NK-92 (cell line): ENCODE results near the gene SCMH1.

Source experiments
- DNase-seq: peaks from one replicate; lab custom pipeline; 2025; ENCODE audit not compliant: unreplicated experiment; lab: John Stamatoyannopoulos, UW

The SCMH1 gene

GRCh38 chr1:41013024-41013423, 229.1 kb downstream of the SCMH1 start:
- DNase-seq = no peak

- DNase-seq = no peak
Measured at GRCh38 chr1:41010345-41010744, 231.8 kb downstream of the SCMH1 start.

DNA sequence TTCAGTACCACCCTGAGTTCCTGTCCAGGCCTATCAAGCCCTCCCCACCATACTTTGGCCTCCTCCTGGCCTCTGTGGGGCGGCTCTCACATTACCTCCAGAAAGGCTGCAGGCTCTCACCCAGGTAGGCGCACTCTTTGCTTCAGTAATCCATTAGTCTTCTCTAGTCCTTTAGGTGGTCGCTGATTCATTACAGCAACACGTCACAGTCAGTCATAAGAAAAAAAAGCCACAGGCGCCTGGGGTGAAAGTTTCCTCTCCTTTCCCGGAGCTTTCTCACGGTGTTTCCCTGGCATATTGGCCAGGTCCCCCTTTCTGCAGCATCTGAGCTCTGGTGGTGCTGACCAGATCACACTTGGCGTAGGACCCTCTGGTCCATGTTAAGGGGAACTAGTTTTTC, 232.6 kb downstream of the SCMH1 start:
- no peak for DNase-seq

- DNase-seq = no peak
Measured at GRCh38 chr1:41006942-41007865, 234.9 kb downstream of the SCMH1 start.

GRCh38 chr1:41005876-41006275, 236.2 kb downstream of the SCMH1 start:
- DNase-seq = no peak

- DNase-seq = no peak
Measured at GRCh38 chr1:41003640-41004220, 238.4 kb downstream of the SCMH1 start.

DNA sequence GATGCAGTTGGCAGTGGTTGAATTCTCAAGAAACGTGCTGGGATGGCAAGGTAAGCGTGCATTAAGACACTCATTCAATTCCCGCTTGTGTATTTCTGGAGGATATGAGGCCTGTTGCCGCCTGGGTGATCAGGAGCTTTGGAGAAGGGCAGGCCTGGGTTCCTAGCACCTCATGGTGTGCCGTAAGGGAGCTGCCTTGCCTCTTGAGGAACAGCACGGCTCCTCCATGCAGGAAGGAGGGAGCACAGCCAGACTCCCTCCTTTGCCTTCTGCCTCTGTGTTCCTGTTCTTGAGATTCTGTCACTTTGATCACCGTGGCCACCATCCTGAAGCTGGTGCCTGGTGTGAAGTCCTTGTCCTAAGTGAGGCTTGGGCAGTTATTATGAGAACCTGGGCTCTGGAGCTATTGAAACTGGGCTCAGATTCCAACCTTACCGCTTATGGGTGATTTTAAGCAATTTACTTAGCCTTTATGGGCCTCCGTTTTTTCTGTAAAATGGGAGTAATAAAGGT, 238.9 kb downstream of the SCMH1 start:
- no peak for DNase-seq

DNA sequence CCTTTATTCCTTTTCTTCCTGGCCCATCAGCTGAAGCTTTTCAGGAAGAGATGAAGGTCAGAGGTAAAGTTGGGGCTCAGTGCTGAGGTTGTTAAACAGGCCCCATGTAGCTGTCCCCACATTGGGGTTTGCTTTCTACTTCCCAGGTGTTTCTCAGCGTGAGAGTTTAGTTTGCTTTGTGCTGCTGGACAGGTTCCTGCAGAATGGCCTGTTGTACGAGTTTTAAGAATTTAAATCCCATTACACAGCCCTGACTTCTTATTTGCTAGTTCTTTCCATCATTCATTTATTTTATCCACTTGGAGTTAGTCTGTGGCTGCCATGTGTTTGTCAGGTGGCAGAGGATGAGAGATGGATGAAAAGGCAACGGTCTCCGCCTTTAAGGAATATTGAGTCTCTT, 243.4 kb downstream of the SCMH1 start:
- no peak for DNase-seq

GRCh38 chr1:40997096-40997495, 245.0 kb downstream of the SCMH1 start:
- DNase-seq = no peak

DNA sequence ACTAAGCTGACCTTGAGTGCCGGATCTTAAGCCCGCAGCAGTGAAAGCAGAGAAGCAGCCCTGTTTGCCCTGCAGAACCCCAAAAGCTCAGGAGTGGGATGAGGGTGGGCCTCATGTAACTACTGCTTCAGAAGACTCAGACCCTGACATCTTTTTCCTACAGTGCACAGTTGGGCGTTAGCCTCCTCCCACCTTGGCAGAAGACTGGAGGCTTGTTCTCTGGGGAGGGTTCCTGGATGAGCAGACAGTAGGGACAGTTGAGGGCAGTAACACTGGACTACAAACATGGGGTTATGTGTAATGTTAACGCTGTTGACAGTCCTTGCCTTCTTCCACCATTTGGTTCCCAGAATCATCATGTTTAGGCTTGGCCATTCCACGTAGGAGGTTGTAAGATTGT, 253.0 kb downstream of the SCMH1 start:
- DNase-seq = no peak

- DNase-seq = no peak
Measured at GRCh38 chr1:40988280-40988679, 253.8 kb downstream of the SCMH1 start.

GRCh38 chr1:40987439-40988276, 254.4 kb downstream of the SCMH1 start:
- no peak for DNase-seq

DNA sequence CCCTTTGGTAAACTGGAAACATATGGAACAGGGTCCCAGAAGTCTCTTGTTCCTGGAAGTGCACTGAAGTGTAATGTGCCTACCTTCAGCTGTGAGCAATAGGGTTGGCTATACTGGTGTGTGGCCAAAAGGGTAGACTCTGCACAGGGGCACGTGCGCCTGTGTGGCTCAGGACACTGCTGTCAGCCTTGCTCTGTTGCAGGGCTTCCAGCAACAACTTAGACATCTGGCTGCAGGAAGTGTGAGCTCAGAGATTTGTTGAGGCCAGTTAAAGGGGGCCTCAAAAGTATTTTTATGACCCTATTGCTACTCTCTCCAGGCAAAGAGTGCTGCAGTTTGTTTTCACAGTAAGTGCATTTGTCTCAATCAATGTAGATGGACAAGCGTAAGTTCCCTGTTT, 255.2 kb downstream of the SCMH1 start:
- DNase-seq = no peak

DNA sequence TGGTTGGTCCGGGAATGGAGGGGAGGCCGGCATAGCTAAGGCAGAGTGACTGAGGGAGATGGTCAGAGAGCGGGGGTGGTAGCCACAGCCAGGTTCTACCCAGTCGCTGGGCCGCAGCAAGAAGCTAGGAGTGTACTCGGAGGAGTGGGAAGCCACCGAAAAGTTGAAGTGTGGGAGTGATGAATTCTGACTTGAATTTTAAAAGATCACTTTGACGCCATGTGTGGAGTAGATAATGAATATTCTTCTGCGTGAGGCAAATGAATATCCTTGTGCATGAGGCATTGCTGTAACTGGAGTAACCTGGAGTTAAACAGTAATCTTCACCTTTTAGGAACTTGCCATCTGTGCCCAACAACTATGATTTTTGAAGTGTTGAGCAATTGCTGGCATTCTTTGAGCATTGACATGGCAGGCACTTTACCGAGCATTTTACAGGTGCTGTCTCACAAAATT, 255.8 kb downstream of the SCMH1 start:
- no peak for DNase-seq

DNA sequence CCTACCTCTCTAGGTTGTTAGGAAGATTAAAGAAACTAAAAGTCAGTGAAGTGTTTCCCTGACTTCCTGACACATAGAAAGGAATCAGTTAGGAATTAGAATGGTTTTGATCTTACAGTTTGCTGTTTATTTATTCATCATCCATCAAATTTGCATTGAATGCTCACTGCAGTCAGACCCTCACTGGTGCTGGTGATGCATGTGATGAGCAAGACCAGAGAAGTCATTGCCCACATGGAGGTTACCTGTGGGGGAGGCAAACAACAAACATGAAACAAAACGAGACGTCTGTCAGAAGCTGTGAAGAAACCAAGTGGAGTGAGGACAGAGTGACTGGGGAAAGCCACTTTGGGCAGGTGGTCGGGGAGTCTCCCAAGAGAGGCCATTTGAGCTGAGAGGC, 256.2 kb downstream of the SCMH1 start:
- DNase-seq = no peak

DNA sequence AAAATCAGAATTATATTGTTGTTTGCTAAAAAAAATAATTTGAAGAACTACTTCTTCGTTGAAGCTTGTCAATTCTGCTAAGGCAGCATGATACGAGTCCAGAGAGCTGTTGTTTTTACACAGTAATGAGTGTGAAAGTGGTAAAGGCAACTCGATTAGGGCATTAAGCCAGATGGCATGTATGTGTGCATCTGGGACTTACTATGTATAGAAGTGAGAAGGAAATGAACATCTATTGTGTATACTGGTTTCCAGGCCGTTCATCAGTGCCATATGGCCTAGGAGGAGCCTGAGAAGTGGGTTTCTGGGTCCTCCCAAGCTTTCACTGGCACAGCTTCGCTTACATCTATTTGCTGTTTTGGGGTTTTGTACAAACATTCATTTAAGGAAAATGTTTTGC, 256.9 kb downstream of the SCMH1 start:
- DNase-seq = no peak

GRCh38 chr1:40984531-40984930, 257.6 kb downstream of the SCMH1 start:
- DNase-seq = no peak

DNA sequence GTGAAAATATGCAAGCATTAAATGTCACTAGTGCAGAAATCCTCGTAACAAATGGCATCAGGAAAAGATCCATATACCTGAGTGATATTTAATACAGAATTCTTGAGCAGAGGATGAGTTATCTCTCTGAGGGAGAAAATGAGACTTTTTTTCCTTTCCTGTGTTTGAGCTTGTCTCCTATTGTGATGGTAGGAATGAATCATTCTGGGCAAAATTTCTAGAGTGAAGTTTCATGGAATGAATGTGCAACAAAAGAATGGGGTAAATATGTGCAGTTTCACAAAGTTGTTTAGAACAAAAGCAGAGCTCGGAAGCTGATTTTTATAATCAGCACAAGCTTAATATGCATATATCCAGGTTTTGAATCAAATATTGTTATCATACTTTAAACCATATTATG, 258.0 kb downstream of the SCMH1 start:
- DNase-seq = no peak

DNA sequence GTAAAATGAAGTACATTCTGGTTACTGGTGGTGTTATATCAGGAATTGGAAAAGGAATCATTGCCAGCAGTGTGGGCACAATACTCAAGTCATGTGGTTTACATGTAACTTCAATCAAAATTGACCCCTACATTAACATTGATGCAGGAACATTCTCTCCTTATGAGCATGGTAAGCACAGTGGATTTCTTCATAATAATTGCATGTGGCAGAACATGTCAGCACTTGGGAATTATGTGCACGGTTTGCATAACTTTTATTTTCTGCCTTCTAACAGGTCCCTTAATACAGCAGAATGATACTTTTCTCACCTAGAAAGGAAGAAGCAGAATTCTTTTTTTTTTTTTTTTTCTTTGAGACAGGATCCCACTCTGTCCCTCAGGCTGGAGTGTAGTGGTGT, 258.8 kb downstream of the SCMH1 start:
- no peak for DNase-seq

- no peak for DNase-seq
Measured at GRCh38 chr1:40982721-40983120, 259.4 kb downstream of the SCMH1 start.

DNA sequence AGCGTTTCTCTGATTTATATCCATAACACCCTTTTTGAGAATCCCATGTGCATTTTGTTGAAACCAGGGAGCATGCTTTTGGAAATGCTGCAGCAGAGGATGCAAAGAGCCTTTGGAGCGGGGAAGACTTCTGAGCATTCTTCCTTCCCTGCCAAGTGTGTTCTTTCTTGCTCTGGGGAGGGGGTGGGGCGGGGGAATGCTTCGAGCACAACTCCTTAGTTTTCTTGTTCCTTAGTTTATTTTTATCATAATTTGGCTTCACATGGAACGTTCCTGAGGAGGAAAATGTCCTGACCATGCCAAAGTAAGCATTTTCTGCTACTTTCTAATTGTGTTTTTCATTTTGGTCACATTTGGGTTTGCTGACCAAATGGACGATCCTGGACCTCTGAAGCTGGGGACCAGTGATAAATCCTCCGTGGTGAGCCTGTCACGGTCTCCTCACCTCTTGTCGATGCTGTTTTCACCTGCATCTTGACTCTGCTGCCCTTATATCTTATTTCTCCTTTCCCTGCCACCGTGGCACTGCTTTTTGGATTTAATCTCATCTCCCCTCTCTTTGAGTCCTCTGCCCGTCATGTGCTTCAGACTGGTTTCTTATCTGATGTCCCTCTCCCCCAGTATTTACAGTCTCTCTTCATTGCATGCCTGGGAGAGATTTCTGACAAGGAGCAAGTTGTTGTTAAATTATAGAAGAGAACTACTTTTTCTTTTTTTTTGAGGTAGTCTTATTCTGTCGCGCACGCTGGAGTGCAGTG, 260.2 kb downstream of the SCMH1 start:
- DNase-seq = no peak
